ENCODE data around the gene RBM43. TPM values are rescaled to one million over a fixed set of nuclear protein-coding genes. Genes with fewer than 3 reads are reported as not detected.

The RBM43 gene
- total and polyA plus RNA-seq, 9 of the 15 experiments (the other 6 are each of a cell fraction or from before 2014, with no cell fraction given) = 1.3 to 6.9 (median 3.8) TPM

- TF ChIP-seq ZBTB40 (IDR thresholded peaks at IDR 0.05) (peak; percentile 37; the same call in 1 of the 2 replicates), ZBTB40 (CRISPR knock-in tag; IDR thresholded peaks at IDR 0.05) (no peak), KLF1 (tag; IDR thresholded peaks at IDR 0.05) (no peak), ZBTB2 (IDR thresholded peaks at IDR 0.05) (no peak), ZNF274 (IDR thresholded peaks at IDR 0.05; ENCODE audit: borderline replicate concordance, low read depth, low read length) (no peak), ARID1B (IDR thresholded peaks at IDR 0.05) (peak; percentile 44), ZNF140 (CRISPR knock-in tag; IDR thresholded peaks at IDR 0.05) (no peak), JUND (IDR thresholded peaks at IDR 0.05; ENCODE audit: borderline replicate concordance, low read depth, low read length) (no peak), JUND (tag; IDR thresholded peaks at IDR 0.05; ENCODE audit: borderline replicate concordance, low read depth, low read length) (peak; percentile 37; the same call in 1 of the 3 replicates), MXI1 (IDR thresholded peaks at IDR 0.05; ENCODE audit: low read depth, low read length) (no peak), PPARD (CRISPR knock-in tag; IDR thresholded peaks at IDR 0.05) (no peak), PTRF (tag; IDR thresholded peaks at IDR 0.05) (no peak), NFXL1 (CRISPR knock-in tag; IDR thresholded peaks at IDR 0.05) (no peak), ARNT (IDR thresholded peaks at IDR 0.05) (0 out of 4 replicates have a peak, but pooled peaks of 1 of the 2 experiments have one; percentile 22), TBL1XR1 (IDR thresholded peaks at IDR 0.05; ENCODE audit: low read length in 2 of 2) (no peak), ZNF316 (IDR thresholded peaks at IDR 0.05) (peak; percentile 34; the same call in 1 of the 2 replicates), FOS (IDR thresholded peaks at IDR 0.05; ENCODE audit: extremely low read depth, insufficient read length) (no peak), ZNF780A (CRISPR knock-in tag; IDR thresholded peaks at IDR 0.05) (no peak), HNRNPL (IDR thresholded peaks at IDR 0.05; ENCODE audit: low read depth, low read length) (no peak), ASH1L (IDR thresholded peaks at IDR 0.05; ENCODE audit: borderline replicate concordance, low read depth, partially characterized antibody) (no peak)
Measured at GRCh38 chr2:151260573-151261230, 961 bp downstream of the RBM43 start (continued).

Data from K562 (cell line).